ENCODE data around the gene GADD45A.

The GADD45A gene

GRCh38 chr1:67735206-67735605 lies 50.2 kb downstream of the GADD45A start:
- no peak for DNase-seq (ENCODE audit: extremely low read depth, insufficient read length)
- Histone ChIP-seq H3K4me3 (replicated peaks; ENCODE audit: low read depth, low read length) (no peak overlapping the region), H3K27me3 (replicated peaks; ENCODE audit: control insufficient read depth, insufficient read depth, low read length) (no peaks in the 10 kb centered on the region), H3K36me3 (ENCODE audit: control insufficient read depth, insufficient read depth, low read length) (no peaks in the 10 kb centered on the region)
- no peak for TF ChIP-seq CTCF (IDR thresholded peaks at IDR 0.05; ENCODE audit: insufficient read depth, low read length, poor library complexity, severe bottlenecking)

GRCh38 chr1:67735806-67736627 lies 51.0 kb downstream of the GADD45A start:
- Histone ChIP-seq H3K27me3 (replicated peaks; ENCODE audit: control insufficient read depth, insufficient read depth, low read length) (no peaks in the 10 kb centered on the region), H3K4me3 (replicated peaks; ENCODE audit: low read depth, low read length) (peak overlapping the region; percentile 33), H3K36me3 (ENCODE audit: control insufficient read depth, insufficient read depth, low read length) (no peaks in the 10 kb centered on the region)
- no peak for TF ChIP-seq CTCF (IDR thresholded peaks at IDR 0.05; ENCODE audit: insufficient read depth, low read length, poor library complexity, severe bottlenecking)
- peak; percentile 73 for DNase-seq (ENCODE audit: extremely low read depth, insufficient read length)

- H3K4me3 ChIP-seq (replicated peaks; ENCODE audit: low read depth, low read length), result no peak overlapping the region
These were observed 51.7 kb downstream of the GADD45A start for GRCh38 chr1:67736750-67737149.

GRCh38 chr1:67737875-67738274 lies 52.9 kb downstream of the GADD45A start:
- TF ChIP-seq CTCF (IDR thresholded peaks at IDR 0.05; ENCODE audit: insufficient read depth, low read length, poor library complexity, severe bottlenecking), result no peak
- no peak for DNase-seq (ENCODE audit: extremely low read depth, insufficient read length)
- Histone ChIP-seq H3K27me3 (replicated peaks; ENCODE audit: control insufficient read depth, insufficient read depth, low read length) (no peaks in the 10 kb centered on the region), H3K4me3 (replicated peaks; ENCODE audit: low read depth, low read length) (no peak overlapping the region), H3K36me3 (ENCODE audit: control insufficient read depth, insufficient read depth, low read length) (no peaks in the 10 kb centered on the region)

More at GRCh38 chr1:67736750-67737149, 51.7 kb downstream of the GADD45A start:
- H3K27me3 ChIP-seq (replicated peaks; ENCODE audit: control insufficient read depth, insufficient read depth, low read length), result no peaks in the 10 kb centered on the region
- no peaks in the 10 kb centered on the region for H3K36me3 ChIP-seq (ENCODE audit: control insufficient read depth, insufficient read depth, low read length)
- no peak for DNase-seq (ENCODE audit: extremely low read depth, insufficient read length)
- TF ChIP-seq CTCF (IDR thresholded peaks at IDR 0.05; ENCODE audit: insufficient read depth, low read length, poor library complexity, severe bottlenecking), result no peak
